Measurements from ENCODE around the gene ARR3.

- TF ChIP-seq POLR2A (IDR thresholded peaks at IDR 0.05) (no peak), CTCF (IDR thresholded peaks at IDR 0.05) (no peak)
These were observed 10.9 kb downstream of the ARR3 start for GRCh38 chrX:70279081-70279480.
